Natural killer cell (primary cell): ENCODE data around the gene SLC25A26. TPM values are rescaled to one million over a fixed set of nuclear protein-coding genes. Genes with fewer than 3 reads are reported as not detected.
A peak's percentile ranks its signal among the peaks of the same experiment; 100 is the strongest.

Source experiments
- ATAC-seq, 3 donors: fragments of 150-1000 bp in 2 of 3; fragments of 200-7000 bp in 1 of 3; cut with Tn5 transposase; 1 replicate in 1 of 3; 2 replicates in 2 of 3; pipeline ENCODE4 v1.10.0; 2021; ENCODE audit warnings: mild to moderate bottlenecking in 2 of 3, moderate library complexity in 2 of 3
- DNase-seq, 2 donors: peaks; one replicate each; pipeline versions ENCODE4 v3.0.0 to v3.0.0-alpha.2; 2013 to 2021; ENCODE audit warnings: mixed read lengths in 1 of 2
- H3K27ac ChIP-seq: one replicate; pipeline ENCODE4 v1.5.1; 2013; ENCODE audit warnings: mild to moderate bottlenecking, low read length
- H3K27me3 ChIP-seq: one replicate; pipeline ENCODE4 v1.6.1; 2013; ENCODE audit warnings: low read length; ENCODE audit not compliant: control insufficient read depth, insufficient read depth
- H3K36me3 ChIP-seq: one replicate; pipeline ENCODE4 v1.6.1; 2013; ENCODE audit warnings: low read length; ENCODE audit not compliant: control insufficient read depth, insufficient read depth
- H3K4me1 ChIP-seq: one replicate; pipeline ENCODE4 v1.6.1; 2013; ENCODE audit warnings: low read length; ENCODE audit not compliant: control insufficient read depth, insufficient read depth
- H3K4me3 ChIP-seq: one replicate; pipeline ENCODE4 v1.5.1; 2013; ENCODE audit warnings: low read length
- H3K9me3 ChIP-seq: one replicate; pipeline ENCODE4 v1.6.1; 2013; ENCODE audit warnings: low read length; ENCODE audit not compliant: control insufficient read depth, insufficient read depth
- H3K27ac Mint-ChIP-seq, 2 donors: one replicate each; pipeline ENCODE4 v1.8.0; 2022; ENCODE audit warnings: mild to moderate bottlenecking in 2 of 2, mixed read lengths in 2 of 2, moderate library complexity in 1 of 2
- H3K27me3 Mint-ChIP-seq, 2 donors: one replicate each; pipeline ENCODE4 v1.8.0; 2022; ENCODE audit warnings: low read depth in 2 of 2, mixed read lengths in 2 of 2
- H3K36me3 Mint-ChIP-seq: one replicate; pipeline ENCODE4 v1.8.0; 2022; ENCODE audit warnings: mixed read lengths
- H3K4me1 Mint-ChIP-seq, 2 donors: one replicate each; pipeline ENCODE4 v1.8.0; 2022; ENCODE audit warnings: mixed read lengths in 2 of 2
- H3K4me3 Mint-ChIP-seq: one replicate; pipeline ENCODE4 v1.8.0; 2022; ENCODE audit warnings: mild to moderate bottlenecking, moderate library complexity, mixed read lengths
- H3K9me3 Mint-ChIP-seq, 2 donors: one replicate each; pipeline ENCODE4 v1.8.0; 2022; ENCODE audit warnings: mixed read lengths in 2 of 2
- CTCF ChIP-seq: fragments of 200-600 bp; IDR thresholded peaks from one replicate; pipeline ENCODE4 v1.8.0; 2022; ENCODE audit warnings: antibody characterized with exemption
- WGBS: methylation state at CpG from one replicate; pipeline ENCODE4 v1.1.7; 2013; ENCODE audit warnings: missing lambda C conversion rate; ENCODE audit not compliant: insufficient coverage; 5-methylcytosine and 5-hydroxymethylcytosine counted together
- intact Hi-C: fragments of 100-400 bp; cut with micrococcal nuclease; formaldehyde crosslinking; loops from one replicate; pipeline ENCODE4 v1.14.2; 2022
- total RNA-seq, 4 donors: library from RNA; stranded (reverse); fragments of 120-200 nt in 1 of 4; gene quantifications; one replicate each; pipeline versions ENCODE4 v1.2.3 to v1.2.4, GENCODE V29; 2013 to 2022

Gene SLC25A26
- total RNA-seq, 3 donors from 2014 or later (not counting 1 experiment from before 2014, with no cell fraction given), result 18.4 to 23.9 (median 23.3) TPM

- Histone ChIP-seq H3K27ac (peak overlapping the region; percentile 62), H3K36me3 (no peaks in the 10 kb centered on the region), H3K4me1 (peaks cover 15% of the 10 kb centered on the region), H3K4me3 (no peak overlapping the region), H3K27me3 (no peaks in the 10 kb centered on the region), H3K9me3 (peaks cover 13% of the 10 kb centered on the region)
- ATAC-seq, result peak; percentile 92 to 99 (median 96)
- Mint-ChIP-seq H3K36me3 (peaks cover 7% of the 10 kb centered on the region), H3K4me1 (peaks cover 0 to 11% of the 10 kb centered on the region in 2 donors), H3K27me3 (no peaks in the 10 kb centered on the region), H3K9me3 (peaks cover 0 to 3% of the 10 kb centered on the region in 2 donors), H3K27ac (no peak overlapping the region), H3K4me3 (no peak overlapping the region)
- no peak for TF ChIP-seq CTCF
- intact Hi-C loops, result loop anchor here (1.0 kb wide), 2 partner anchors 9 to 43 kb away; no protein-coding TSS in a partner anchor
- WGBS, result 46% methylated on average over 4 of the region's 4 CpGs
- peak; percentile 60 to 74 for DNase-seq
Observed at GRCh38 chr3:66312039-66312438, 91.2 kb downstream of the SLC25A26 start.

DNA sequence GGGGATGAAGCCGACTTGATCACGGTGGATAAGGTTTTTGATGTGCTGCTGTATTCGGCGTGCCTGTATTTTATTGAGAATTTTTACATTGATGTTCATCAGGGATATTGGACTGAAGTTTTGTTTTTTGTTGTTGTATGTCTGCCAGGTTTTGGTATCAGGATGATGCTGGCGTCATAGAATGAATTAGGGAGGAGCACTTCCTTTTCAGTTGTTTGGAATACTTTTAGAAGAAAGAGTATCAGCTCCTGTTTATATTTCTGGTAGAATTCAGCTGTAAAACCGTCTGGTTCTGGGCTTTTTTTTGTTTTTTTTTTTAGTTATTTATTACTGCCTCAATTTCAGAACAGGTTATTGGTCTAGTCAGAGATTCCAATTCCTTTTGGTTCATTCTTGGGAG, 93.7 kb downstream of the SLC25A26 start:
- Histone ChIP-seq H3K9me3 (peaks cover 13% of the 10 kb centered on the region), H3K27ac (no peak overlapping the region), H3K4me3 (no peak overlapping the region), H3K4me1 (peaks cover 15% of the 10 kb centered on the region), H3K27me3 (no peaks in the 10 kb centered on the region), H3K36me3 (no peaks in the 10 kb centered on the region)
- H3K36me3 Mint-ChIP-seq, result peaks cover 7% of the 10 kb centered on the region
- DNase-seq, result no peak
- TF ChIP-seq CTCF, result no peak
- 97% methylated on average over 6 of the region's 6 CpGs for WGBS
- no peak overlapping the region for H3K27ac Mint-ChIP-seq
- intact Hi-C loops, result no loop called here
- H3K4me3 Mint-ChIP-seq, result no peak overlapping the region
- H3K9me3 Mint-ChIP-seq, result peaks cover 0 to 3% of the 10 kb centered on the region in 2 donors
- H3K4me1 Mint-ChIP-seq, result peaks cover 0 to 15% of the 10 kb centered on the region in 2 donors
- ATAC-seq, result no peak
- H3K27me3 Mint-ChIP-seq, result no peaks in the 10 kb centered on the region

DNA sequence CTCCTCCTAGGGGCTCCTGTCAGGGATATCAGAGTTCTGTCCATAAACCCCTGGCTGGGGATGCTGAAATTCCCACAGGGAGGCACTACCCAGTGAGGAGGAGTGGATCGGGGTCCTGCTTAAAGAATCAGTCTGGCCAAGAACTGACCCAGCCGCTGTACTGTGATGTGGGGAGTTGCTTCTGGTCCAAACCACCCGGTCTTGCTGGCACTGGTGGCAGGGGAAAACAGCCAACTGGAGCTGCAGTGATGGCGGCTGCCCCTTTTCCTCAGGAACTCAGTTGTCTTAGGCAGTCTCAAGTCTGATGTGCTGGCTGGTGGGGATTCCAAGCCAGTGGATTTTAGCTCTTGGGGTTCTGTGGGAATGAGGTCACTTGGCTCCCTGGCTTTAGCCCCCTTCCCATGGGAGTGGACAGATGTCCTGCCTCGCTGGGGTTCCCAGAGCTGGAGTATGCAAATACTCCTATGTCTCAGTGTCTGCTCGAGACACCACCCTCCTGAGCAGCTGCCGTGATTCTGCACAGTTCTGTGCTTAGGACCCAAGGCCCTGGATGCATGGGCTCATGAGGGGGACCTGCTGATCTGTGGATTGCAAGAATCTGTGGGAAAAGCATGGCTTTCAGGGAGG, 97.1 kb downstream of the SLC25A26 start:
- Mint-ChIP-seq H3K4me1 (peaks cover 18 to 32% of the 10 kb centered on the region in 2 donors), H3K27me3 (no peaks in the 10 kb centered on the region), H3K4me3 (no peak overlapping the region), H3K36me3 (peaks cover 7% of the 10 kb centered on the region), H3K9me3 (peaks cover 0 to 3% of the 10 kb centered on the region in 2 donors), H3K27ac (no peak overlapping the region)
- Histone ChIP-seq H3K9me3 (peaks cover under 1% of the 10 kb centered on the region), H3K36me3 (no peaks in the 10 kb centered on the region), H3K27ac (no peak overlapping the region), H3K4me1 (no peaks in the 10 kb centered on the region), H3K4me3 (no peak overlapping the region), H3K27me3 (no peaks in the 10 kb centered on the region)
- intact Hi-C loops, result no loop called here
- no peak for ATAC-seq
- no peak for TF ChIP-seq CTCF
- DNase-seq, result no peak
- WGBS, result 97% methylated on average over 7 of the region's 7 CpGs

DNA sequence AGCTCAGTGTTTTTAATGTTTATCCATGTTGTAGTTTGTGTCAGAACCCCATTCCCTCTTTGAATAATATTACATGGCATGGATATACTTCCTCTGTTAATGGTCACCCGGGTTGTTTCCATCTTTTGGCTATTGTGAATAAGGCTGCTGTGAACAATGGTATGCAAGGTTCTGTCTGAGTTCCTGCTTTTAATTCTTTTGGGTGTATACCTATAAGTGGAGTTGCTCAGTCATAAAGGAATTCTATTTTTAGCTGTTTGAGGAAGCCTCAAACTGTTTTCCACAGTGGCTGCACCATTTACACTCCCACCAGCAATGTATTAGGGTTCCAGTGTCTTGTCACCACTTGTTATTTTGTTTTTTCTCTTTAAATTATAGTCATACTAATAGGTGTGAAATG, 99.6 kb downstream of the SLC25A26 start:
- Histone ChIP-seq H3K36me3 (no peaks in the 10 kb centered on the region), H3K9me3 (peaks cover 7% of the 10 kb centered on the region), H3K4me3 (no peak overlapping the region), H3K27me3 (no peaks in the 10 kb centered on the region), H3K4me1 (no peaks in the 10 kb centered on the region), H3K27ac (no peak overlapping the region)
- H3K4me3 Mint-ChIP-seq, result no peak overlapping the region
- no peak for ATAC-seq
- TF ChIP-seq CTCF, result no peak
- H3K27me3 Mint-ChIP-seq, result no peaks in the 10 kb centered on the region
- H3K36me3 Mint-ChIP-seq, result peaks cover 7% of the 10 kb centered on the region
- DNase-seq, result no peak
- WGBS, result 57% methylated on average over 1 of the region's 1 CpG
- intact Hi-C loops, result no loop called here
- no peaks in the 10 kb centered on the region for H3K9me3 Mint-ChIP-seq
- no peak overlapping the region for H3K27ac Mint-ChIP-seq
- H3K4me1 Mint-ChIP-seq, result peaks cover 33 to 49% of the 10 kb centered on the region in 2 donors
